ENCODE measurements around the gene ZNF705A.
"Not testable (repeated sequence)": the region's sequence is repeated elsewhere in the genome, so short reads cannot be mapped to it uniquely, and the experiment has no call there.

The ZNF705A gene

GRCh38 chr12:8183346-8183745, 26.5 kb downstream of the ZNF705A start:
- not testable (repeated sequence) for H3K36me3 ChIP-seq (ENCODE audit: control insufficient read depth in 1 of 2, insufficient read depth in 2 of 2, low read length in 2 of 2); H3K9ac ChIP-seq (ENCODE audit: low read depth in 1 of 2, low read length in 2 of 2); H3K9me3 ChIP-seq (ENCODE audit: control insufficient read depth in 1 of 2, low read length in 2 of 2); H3K4me1 ChIP-seq (ENCODE audit: control insufficient read depth in 1 of 2, insufficient read depth in 2 of 2, low read length in 2 of 2); H3K27ac ChIP-seq (ENCODE audit: low read depth, low read length); H3K4me3 ChIP-seq (ENCODE audit: low read depth in 1 of 2, low read length in 2 of 2); H3K27me3 ChIP-seq (ENCODE audit: control insufficient read depth in 1 of 2, insufficient read depth in 2 of 2, low read length in 2 of 2)

GRCh38 chr12:8184206-8184605, 27.4 kb downstream of the ZNF705A start:
- H3K27me3 ChIP-seq (ENCODE audit: control insufficient read depth in 1 of 2, insufficient read depth in 2 of 2, low read length in 2 of 2); H3K27ac ChIP-seq (ENCODE audit: low read depth, low read length); H3K9ac ChIP-seq (ENCODE audit: low read depth in 1 of 2, low read length in 2 of 2); H3K36me3 ChIP-seq (ENCODE audit: control insufficient read depth in 1 of 2, insufficient read depth in 2 of 2, low read length in 2 of 2); H3K4me1 ChIP-seq (ENCODE audit: control insufficient read depth in 1 of 2, insufficient read depth in 2 of 2, low read length in 2 of 2); H3K9me3 ChIP-seq (ENCODE audit: control insufficient read depth in 1 of 2, low read length in 2 of 2); H3K4me3 ChIP-seq (ENCODE audit: low read depth in 1 of 2, low read length in 2 of 2): not testable (repeated sequence)

- not testable (repeated sequence) for H3K9me3 ChIP-seq (ENCODE audit: control insufficient read depth in 1 of 2, low read length in 2 of 2); H3K9ac ChIP-seq (ENCODE audit: low read depth in 1 of 2, low read length in 2 of 2); H3K4me3 ChIP-seq (ENCODE audit: low read depth in 1 of 2, low read length in 2 of 2); H3K27ac ChIP-seq (ENCODE audit: low read depth, low read length); H3K27me3 ChIP-seq (ENCODE audit: control insufficient read depth in 1 of 2, insufficient read depth in 2 of 2, low read length in 2 of 2); H3K4me1 ChIP-seq (ENCODE audit: control insufficient read depth in 1 of 2, insufficient read depth in 2 of 2, low read length in 2 of 2); H3K36me3 ChIP-seq (ENCODE audit: control insufficient read depth in 1 of 2, insufficient read depth in 2 of 2, low read length in 2 of 2)
These were observed 31.3 kb downstream of the ZNF705A start for GRCh38 chr12:8188088-8188487.

- not testable (repeated sequence) for H3K9ac ChIP-seq (ENCODE audit: low read depth in 1 of 2, low read length in 2 of 2); H3K36me3 ChIP-seq (ENCODE audit: control insufficient read depth in 1 of 2, insufficient read depth in 2 of 2, low read length in 2 of 2); H3K27ac ChIP-seq (ENCODE audit: low read depth, low read length); H3K4me3 ChIP-seq (ENCODE audit: low read depth in 1 of 2, low read length in 2 of 2); H3K27me3 ChIP-seq (ENCODE audit: control insufficient read depth in 1 of 2, insufficient read depth in 2 of 2, low read length in 2 of 2); H3K9me3 ChIP-seq (ENCODE audit: control insufficient read depth in 1 of 2, low read length in 2 of 2); H3K4me1 ChIP-seq (ENCODE audit: control insufficient read depth in 1 of 2, insufficient read depth in 2 of 2, low read length in 2 of 2)
These were observed 41.0 kb downstream of the ZNF705A start for GRCh38 chr12:8197685-8198308.

DNA sequence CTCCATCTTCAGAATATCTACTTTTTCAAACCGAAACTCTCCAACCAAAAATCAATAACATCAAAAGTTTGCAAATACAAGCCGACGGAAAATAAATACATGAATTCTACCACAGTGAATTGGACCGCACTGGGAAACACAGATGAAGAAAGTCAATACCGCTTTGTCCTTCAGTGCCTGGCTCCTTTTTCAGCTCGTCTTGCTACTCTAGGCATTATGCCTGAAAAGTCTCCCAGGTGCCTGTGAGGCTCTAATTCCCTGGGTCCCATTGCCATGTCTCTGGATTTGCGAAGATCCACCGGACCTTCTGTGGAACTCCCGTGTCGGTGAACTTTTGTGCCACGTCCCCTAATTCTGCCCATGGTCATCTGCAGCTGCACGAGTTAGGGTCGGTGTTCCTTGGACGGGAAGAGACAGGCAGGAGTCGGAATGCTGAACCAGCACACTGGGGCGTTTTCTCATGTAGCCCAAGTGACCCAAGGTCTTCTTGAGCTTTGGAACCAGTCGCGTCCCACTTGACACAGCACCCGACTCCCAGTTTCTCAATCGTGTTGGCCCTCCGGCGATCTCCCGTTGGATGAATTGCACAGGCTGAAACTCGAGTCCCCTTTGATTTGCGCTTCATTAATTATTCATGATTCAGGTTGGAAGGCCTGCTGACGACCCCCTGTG, 62.0 kb downstream of the ZNF705A start:
- not testable (repeated sequence) for H3K27ac ChIP-seq (ENCODE audit: low read depth, low read length); H3K27me3 ChIP-seq (ENCODE audit: control insufficient read depth in 1 of 2, insufficient read depth in 2 of 2, low read length in 2 of 2); H3K36me3 ChIP-seq (ENCODE audit: control insufficient read depth in 1 of 2, insufficient read depth in 2 of 2, low read length in 2 of 2); H3K9ac ChIP-seq (ENCODE audit: low read depth in 1 of 2, low read length in 2 of 2); H3K4me1 ChIP-seq (ENCODE audit: control insufficient read depth in 1 of 2, insufficient read depth in 2 of 2, low read length in 2 of 2); H3K4me3 ChIP-seq (ENCODE audit: low read depth in 1 of 2, low read length in 2 of 2); H3K9me3 ChIP-seq (ENCODE audit: control insufficient read depth in 1 of 2, low read length in 2 of 2)

DNA sequence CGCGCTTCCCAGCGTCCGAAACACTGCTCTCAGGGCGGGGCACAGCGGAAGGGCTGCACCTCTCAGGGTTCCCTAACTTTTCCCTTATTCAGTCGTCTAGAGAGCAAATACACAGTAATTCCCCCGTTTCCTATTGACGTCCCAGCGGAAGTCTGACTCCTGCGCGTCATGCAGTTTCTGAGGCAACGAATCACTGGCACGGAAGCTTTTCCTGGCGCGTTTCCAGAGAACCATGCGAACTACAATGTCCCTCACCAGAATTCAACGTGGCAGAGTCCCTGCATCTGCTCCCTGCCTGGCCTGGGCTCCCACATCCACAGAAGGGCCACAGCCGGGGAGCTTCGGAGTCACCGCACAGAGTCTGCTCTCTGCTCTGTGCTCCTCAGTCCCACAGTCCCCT, 64.6 kb downstream of the ZNF705A start:
- H3K36me3 ChIP-seq (ENCODE audit: control insufficient read depth in 1 of 2, insufficient read depth in 2 of 2, low read length in 2 of 2); H3K27ac ChIP-seq (ENCODE audit: low read depth, low read length); H3K9me3 ChIP-seq (ENCODE audit: control insufficient read depth in 1 of 2, low read length in 2 of 2); H3K4me3 ChIP-seq (ENCODE audit: low read depth in 1 of 2, low read length in 2 of 2); H3K4me1 ChIP-seq (ENCODE audit: control insufficient read depth in 1 of 2, insufficient read depth in 2 of 2, low read length in 2 of 2); H3K27me3 ChIP-seq (ENCODE audit: control insufficient read depth in 1 of 2, insufficient read depth in 2 of 2, low read length in 2 of 2); H3K9ac ChIP-seq (ENCODE audit: low read depth in 1 of 2, low read length in 2 of 2): not testable (repeated sequence)

DNA sequence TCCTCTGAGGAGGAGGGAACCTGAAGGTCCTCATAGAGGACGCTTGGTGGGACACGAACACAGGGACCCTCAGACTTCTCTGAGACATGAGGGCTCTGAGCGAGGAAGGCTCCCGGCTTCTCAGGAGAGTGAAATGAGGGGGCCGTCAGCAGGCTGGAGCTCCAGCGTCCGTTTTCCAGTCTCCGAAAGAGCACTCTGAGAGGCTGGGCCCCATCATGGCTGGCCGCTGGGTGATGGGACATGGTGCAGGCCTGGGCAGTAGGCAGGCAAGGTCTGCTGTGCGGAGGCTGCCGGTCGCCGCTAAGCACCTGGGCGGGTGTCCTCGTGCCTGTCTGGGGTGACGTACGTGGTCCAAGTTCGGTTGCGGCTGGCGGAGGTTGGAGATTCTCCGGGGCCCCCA, 65.0 kb downstream of the ZNF705A start:
- H3K4me3 ChIP-seq (ENCODE audit: low read depth in 1 of 2, low read length in 2 of 2); H3K27me3 ChIP-seq (ENCODE audit: control insufficient read depth in 1 of 2, insufficient read depth in 2 of 2, low read length in 2 of 2); H3K4me1 ChIP-seq (ENCODE audit: control insufficient read depth in 1 of 2, insufficient read depth in 2 of 2, low read length in 2 of 2); H3K9ac ChIP-seq (ENCODE audit: low read depth in 1 of 2, low read length in 2 of 2); H3K9me3 ChIP-seq (ENCODE audit: control insufficient read depth in 1 of 2, low read length in 2 of 2); H3K36me3 ChIP-seq (ENCODE audit: control insufficient read depth in 1 of 2, insufficient read depth in 2 of 2, low read length in 2 of 2); H3K27ac ChIP-seq (ENCODE audit: low read depth, low read length): not testable (repeated sequence)

DNA sequence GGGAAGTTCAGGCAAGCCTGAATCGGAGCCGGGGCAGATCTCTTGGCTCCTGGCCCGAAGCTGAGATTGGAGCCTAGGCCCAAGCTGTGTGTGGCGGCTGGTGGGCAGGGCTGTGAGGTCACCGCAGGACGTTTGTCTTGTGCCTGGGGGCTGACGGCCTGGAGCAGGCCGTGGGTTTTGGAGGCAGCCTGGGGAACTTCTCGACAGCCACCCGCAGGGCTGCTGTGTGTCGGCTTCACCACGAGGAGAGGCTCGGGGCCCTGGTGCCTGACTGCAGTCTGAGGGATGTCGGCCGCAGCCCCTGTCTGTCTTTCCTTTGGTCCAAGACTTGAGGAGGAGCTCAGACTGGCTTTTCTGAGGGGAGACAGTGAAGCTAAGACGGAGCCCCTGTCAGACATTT, 65.5 kb downstream of the ZNF705A start:
- not testable (repeated sequence) for H3K4me3 ChIP-seq (ENCODE audit: low read depth in 1 of 2, low read length in 2 of 2); H3K27me3 ChIP-seq (ENCODE audit: control insufficient read depth in 1 of 2, insufficient read depth in 2 of 2, low read length in 2 of 2); H3K9me3 ChIP-seq (ENCODE audit: control insufficient read depth in 1 of 2, low read length in 2 of 2); H3K9ac ChIP-seq (ENCODE audit: low read depth in 1 of 2, low read length in 2 of 2); H3K36me3 ChIP-seq (ENCODE audit: control insufficient read depth in 1 of 2, insufficient read depth in 2 of 2, low read length in 2 of 2); H3K27ac ChIP-seq (ENCODE audit: low read depth, low read length); H3K4me1 ChIP-seq (ENCODE audit: control insufficient read depth in 1 of 2, insufficient read depth in 2 of 2, low read length in 2 of 2)

- H3K4me3 ChIP-seq (ENCODE audit: low read depth in 1 of 2, low read length in 2 of 2); H3K4me1 ChIP-seq (ENCODE audit: control insufficient read depth in 1 of 2, insufficient read depth in 2 of 2, low read length in 2 of 2); H3K9ac ChIP-seq (ENCODE audit: low read depth in 1 of 2, low read length in 2 of 2); H3K9me3 ChIP-seq (ENCODE audit: control insufficient read depth in 1 of 2, low read length in 2 of 2); H3K27ac ChIP-seq (ENCODE audit: low read depth, low read length); H3K36me3 ChIP-seq (ENCODE audit: control insufficient read depth in 1 of 2, insufficient read depth in 2 of 2, low read length in 2 of 2); H3K27me3 ChIP-seq (ENCODE audit: control insufficient read depth in 1 of 2, insufficient read depth in 2 of 2, low read length in 2 of 2): not testable (repeated sequence)
These were observed 66.8 kb downstream of the ZNF705A start for GRCh38 chr12:8223646-8224045.

DNA sequence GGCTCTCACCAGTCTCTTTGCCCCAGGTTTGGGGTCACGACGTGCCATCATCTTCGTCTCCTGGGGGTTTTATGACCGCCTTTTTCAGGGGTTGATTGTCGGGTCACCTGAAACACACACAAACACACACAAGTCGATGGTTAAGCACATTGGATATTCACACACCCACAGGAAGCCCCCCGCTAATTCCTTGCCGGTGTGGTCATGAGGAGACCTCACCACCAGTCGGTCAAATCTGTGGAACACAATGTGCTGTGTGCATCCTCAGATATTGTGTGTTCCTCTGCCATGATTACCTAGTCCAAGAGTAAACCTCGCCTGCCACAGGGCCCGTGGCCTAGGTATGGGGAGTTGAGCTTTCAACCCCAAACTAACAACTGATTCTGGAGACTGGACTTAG, 68.0 kb downstream of the ZNF705A start:
- H3K9ac ChIP-seq (ENCODE audit: low read depth in 1 of 2, low read length in 2 of 2); H3K36me3 ChIP-seq (ENCODE audit: control insufficient read depth in 1 of 2, insufficient read depth in 2 of 2, low read length in 2 of 2); H3K4me1 ChIP-seq (ENCODE audit: control insufficient read depth in 1 of 2, insufficient read depth in 2 of 2, low read length in 2 of 2); H3K27me3 ChIP-seq (ENCODE audit: control insufficient read depth in 1 of 2, insufficient read depth in 2 of 2, low read length in 2 of 2); H3K4me3 ChIP-seq (ENCODE audit: low read depth in 1 of 2, low read length in 2 of 2); H3K27ac ChIP-seq (ENCODE audit: low read depth, low read length); H3K9me3 ChIP-seq (ENCODE audit: control insufficient read depth in 1 of 2, low read length in 2 of 2): not testable (repeated sequence)

- Histone ChIP-seq H3K9me3 (ENCODE audit: control insufficient read depth in 1 of 2, low read length in 2 of 2) (no peaks in the 10 kb centered on the region), H3K4me1 (ENCODE audit: control insufficient read depth in 1 of 2, insufficient read depth in 2 of 2, low read length in 2 of 2) (no peaks in the 10 kb centered on the region), H3K27me3 (ENCODE audit: control insufficient read depth in 1 of 2, insufficient read depth in 2 of 2, low read length in 2 of 2) (no peaks in the 10 kb centered on the region), H3K9ac (ENCODE audit: low read depth in 1 of 2, low read length in 2 of 2) (no peak overlapping the region), H3K36me3 (ENCODE audit: control insufficient read depth in 1 of 2, insufficient read depth in 2 of 2, low read length in 2 of 2) (no peaks in the 10 kb centered on the region), H3K4me3 (ENCODE audit: low read depth in 1 of 2, low read length in 2 of 2) (no peak overlapping the region), H3K27ac (ENCODE audit: low read depth, low read length) (no peak overlapping the region)
These were observed 69.5 kb downstream of the ZNF705A start for GRCh38 chr12:8226355-8226754.
